ENCODE results near the gene TPD52L1. TPM values are rescaled to one million over a fixed set of nuclear protein-coding genes. Genes with fewer than 3 reads are reported as not detected.

TPD52L1 gene
- total and polyA plus RNA-seq, 2 of the 13 experiments (the other 11 are each of a cell fraction or from before 2014, with no cell fraction given): 0.49 to 0.53 TPM

GRCh38 chr6:125274935-125275334 is 121.4 kb downstream of the TPD52L1 start:
- FAIRE-seq (no peak), ATAC-seq (no peak), DNase-seq (ENCODE audit: low spot score) (no peak)
- Histone ChIP-seq H3K79me2 (ENCODE audit: insufficient read depth, low read length) (no peaks in the 10 kb centered on the region), H2AFZ (ENCODE audit: low read length) (no peak overlapping the region), H3K4me3 (replicated peaks in 1 of 3; ENCODE audit: insufficient read depth in 1 of 3, low read depth in 2 of 3, low read length in 3 of 3) (no peak overlapping the region), H3K9ac (ENCODE audit: insufficient read depth, low read depth, low read length) (no peak overlapping the region), H3K9me3 (ENCODE audit: low read length) (no peaks in the 10 kb centered on the region), H3K27ac (ENCODE audit: extremely low read length, insufficient read depth, low read length) (no peak overlapping the region), H3K4me2 (ENCODE audit: low read depth, low read length) (no peak overlapping the region), H3K36me3 (replicated peaks in 1 of 2; ENCODE audit: control insufficient read depth in 1 of 2, insufficient read depth in 2 of 2, low read length in 2 of 2) (peaks cover 5 to 40% of the 10 kb centered on the region in 2 experiments), H3K27me3 (ENCODE audit: control insufficient read depth in 1 of 2, insufficient read depth in 2 of 2, low read length in 2 of 2) (no peaks in the 10 kb centered on the region), H4K20me1 (ENCODE audit: insufficient read depth, low read length) (no peaks in the 10 kb centered on the region), H3K4me1 (ENCODE audit: insufficient read depth, low read length) (no peaks in the 10 kb centered on the region)
- BruUV-seq (replicated peaks): no TSS peak
- ChIA-PET POLR2A (no interaction called here), CTCF (ENCODE audit: low intra/inter-chr PET ratio, low total read pairs) (no interaction called here)
- in situ Hi-C loops (cut with HindIII; ENCODE audit: extremely low pct_ligation_motif_present, low pct_unique_long_range_greater_than_20kb): no loop called here
- intact Hi-C loops (cut with micrococcal nuclease; ENCODE audit: unreplicated experiment): no loop called here
- 98% methylated on average over 3 of the region's 3 CpGs for WGBS (ENCODE audit: low lambda C conversion rate)
- TF ChIP-seq TCF12 (IDR thresholded peaks at IDR 0.05): no peak
- TF ChIP-seq TCF12 (CRISPR knock-in tag; IDR thresholded peaks at IDR 0.05): no peak
- no peak for TF ChIP-seq FOXJ3 (CRISPR knock-in tag; IDR thresholded peaks at IDR 0.05; ENCODE audit: borderline replicate concordance)
- TF ChIP-seq JUN (CRISPR knock-in tag; IDR thresholded peaks at IDR 0.05): no peak
- no peak for TF ChIP-seq ZNF276 (CRISPR knock-in tag; IDR thresholded peaks at IDR 0.05; ENCODE audit: low read depth)
- TF ChIP-seq ZNF547 (CRISPR knock-in tag; IDR thresholded peaks at IDR 0.05): no peak
- TF ChIP-seq CCAR2 (optimal IDR thresholded peaks at IDR 0.05; ENCODE audit: low read depth, low read length): no peak
- no peak for TF ChIP-seq ZNF275 (CRISPR knock-in tag; IDR thresholded peaks at IDR 0.05; ENCODE audit: borderline replicate concordance)
- no peak for TF ChIP-seq NR3C1 (CRISPR knock-in tag; IDR thresholded peaks at IDR 0.05)
- no peak for TF ChIP-seq RXRB (CRISPR knock-in tag; IDR thresholded peaks at IDR 0.05; ENCODE audit: borderline replicate concordance)
